ENCODE measurements around the gene MYO1F.

DNA sequence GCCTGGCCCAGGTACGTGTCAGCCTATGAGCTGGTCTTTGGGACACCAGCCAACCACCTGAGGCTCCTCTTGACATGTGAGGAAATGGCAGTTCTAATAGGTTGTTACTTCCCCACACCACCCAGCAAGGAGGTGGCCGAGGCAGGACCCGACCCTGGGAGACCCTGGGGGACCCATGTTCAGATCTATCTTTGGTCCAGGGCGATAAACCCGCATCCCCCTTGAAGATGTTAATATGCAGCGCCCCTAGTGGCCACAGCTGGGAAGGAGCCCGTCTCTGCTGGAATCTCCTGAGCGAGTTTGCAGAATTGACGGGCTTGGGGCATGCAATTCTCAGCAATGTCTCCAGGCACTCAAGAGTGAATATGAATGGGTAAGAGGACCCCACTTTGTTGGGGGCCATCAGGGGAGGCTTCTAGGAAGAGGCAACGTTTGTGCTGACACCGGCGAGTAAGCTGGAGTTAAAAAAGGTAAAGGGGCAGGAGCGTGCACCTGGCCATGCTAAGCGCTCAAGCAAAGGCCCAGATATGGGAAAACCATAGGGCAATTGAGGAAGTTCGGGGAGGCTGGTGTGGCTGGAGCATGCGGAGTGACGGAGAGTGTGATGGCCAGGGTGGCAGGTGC lies 1.5 kb upstream of the MYO1F start:
- peak; percentile 65 to 96 (median 84) for TF ChIP-seq CTCF (IDR thresholded peaks at IDR 0.05)
- no peak for TF ChIP-seq POLR2A (IDR thresholded peaks at IDR 0.05)
